K562 (cell line): Measurements from ENCODE around the gene CIP2A. TPM values are rescaled to one million over a fixed set of nuclear protein-coding genes. Genes with fewer than 3 reads are reported as not detected.

Source experiments
- ATAC-seq: fragments of 200-7000 bp; cut with Tn5 transposase; 3 replicates; pipeline ENCODE4 v1.9.1; 2020; ENCODE audit warnings: moderate library complexity
- BruUV-seq: library from RNA; stranded (reverse); fragments of 400-500 nt; replicated peaks from 2 replicates; lab custom pipeline; 2021; lab: Mats Ljungman, UMichigan
- CTCF ChIA-PET: fragments of 300-600 bp; formaldehyde crosslinking; extraction: SDS; loops from one replicate; lab custom pipeline; 2021; ENCODE audit warnings: low intra/inter-chr PET ratio; lab: Yijun Ruan, JAX
- POLR2A ChIA-PET: fragments of 300-600, 350-650 bp; sonication (Branson Sonifier 250); formaldehyde crosslinking; extraction: SDS; loops from one replicate; lab custom pipeline; 2021; ENCODE audit warnings: antibody characterized with exemption, inconsistent platforms; lab: Yijun Ruan, JAX
- DNase-seq, 4 experiments: peaks; one replicate each; pipeline versions ENCODE4 v3.0.0 to v3.0.0-alpha.2; 2011 to 2018; ENCODE audit warnings: low spot score in 3 of 4, mixed read lengths in 3 of 4; ENCODE audit errors: extremely low read depth in 1 of 4
- FAIRE-seq: peaks from 2 replicates; lab custom pipeline; 2011; peaks lifted over from hg19 to GRCh38; lab: Jason Lieb, UNC
- H2AFZ ChIP-seq: 2 replicates; pipeline ENCODE4 v1.6.0; 2011; ENCODE audit warnings: low read depth, low read length, control low read depth, inconsistent platforms
- H3K27ac ChIP-seq: fragments of 200-600 bp; 3 replicates; pipeline ENCODE4 v1.8.0; 2011; ENCODE audit warnings: low read depth, mild to moderate bottlenecking, control low read depth, inconsistent platforms, low read length, moderate library complexity, mixed read lengths; ENCODE audit errors: extremely low read depth
- H3K27me3 ChIP-seq, 2 experiments: fragments of 300-600 bp in 1 of 2; 2 replicates in 1 of 2; 3 replicates in 1 of 2; pipeline versions ENCODE4 v1.6.0 to v1.8.0; 2011; ENCODE audit warnings: inconsistent platforms in 2 of 2, low read length in 2 of 2, mild to moderate bottlenecking in 1 of 2, mixed read lengths in 1 of 2, moderate library complexity in 1 of 2; ENCODE audit not compliant: control insufficient read depth in 2 of 2, insufficient read depth in 2 of 2
- H3K36me3 ChIP-seq: fragments of 300-600 bp; 3 replicates; pipeline ENCODE4 v1.8.0; 2011; ENCODE audit warnings: mild to moderate bottlenecking, low read length, inconsistent platforms; ENCODE audit not compliant: control insufficient read depth, insufficient read depth
- H3K4me1 ChIP-seq, 2 experiments: fragments of 200-600 bp in 1 of 2; replicated peaks in 1 of 2; 2 replicates in 1 of 2; 3 replicates in 1 of 2; pipeline versions ENCODE4 v1.5.1 to v1.8.0; 2011; ENCODE audit warnings: inconsistent platforms in 2 of 2, low read length in 2 of 2, mild to moderate bottlenecking in 1 of 2, mixed read lengths in 1 of 2, moderate library complexity in 1 of 2; ENCODE audit not compliant: control insufficient read depth in 2 of 2, insufficient read depth in 2 of 2
- H3K4me2 ChIP-seq: 2 replicates; pipeline ENCODE4 v1.6.1; 2011; ENCODE audit warnings: low read length, control low read depth, inconsistent platforms, mixed read lengths; ENCODE audit not compliant: insufficient read depth
- H3K4me3 ChIP-seq: fragments of 200-600 bp; sonication (generic), shearing (Covaris generic); 2 replicates; pipeline ENCODE4 v1.5.1; 2016; ENCODE audit warnings: control low read depth, inconsistent platforms
- H3K79me2 ChIP-seq: fragments of 200-600 bp; 3 replicates; pipeline ENCODE4 v1.8.0; 2011; ENCODE audit warnings: low read length, inconsistent platforms; ENCODE audit not compliant: control insufficient read depth, insufficient read depth
- H3K9ac ChIP-seq, 2 experiments: 2 replicates each; pipeline versions ENCODE4 v1.6.0 to v1.6.1; 2011; ENCODE audit warnings: low read depth in 2 of 2, low read length in 2 of 2, control low read depth in 1 of 2, inconsistent platforms in 1 of 2, mild to moderate bottlenecking in 1 of 2, mixed read lengths in 1 of 2; ENCODE audit not compliant: insufficient read depth in 1 of 2
- H3K9me1 ChIP-seq: one replicate; pipeline ENCODE4 v1.6.0; 2011; ENCODE audit warnings: inconsistent platforms, mild to moderate bottlenecking, low read length, moderate library complexity; ENCODE audit not compliant: control insufficient read depth, insufficient read depth
- H3K9me3 ChIP-seq: replicated peaks from 2 replicates; pipeline ENCODE4 v1.5.1; 2011; ENCODE audit warnings: low read depth, low read length, inconsistent platforms; ENCODE audit not compliant: control insufficient read depth, insufficient read depth
- H4K20me1 ChIP-seq: replicated peaks from 2 replicates; pipeline ENCODE4 v1.6.1; 2011; ENCODE audit warnings: low read length, inconsistent platforms, mixed read lengths; ENCODE audit not compliant: control insufficient read depth, insufficient read depth
- CBFA2T3 ChIP-seq: fragments of 450-650 bp; IDR thresholded peaks from 2 replicates; pipeline ENCODE4 v1.6.1; 2017
- CLOCK ChIP-seq: fragments of 250-450 bp; sonication (Bioruptor Pico); IDR thresholded peaks from 2 replicates; pipeline ENCODE4 v1.4.0; 2020; ENCODE audit warnings: mild to moderate bottlenecking, moderate library complexity, borderline replicate concordance
- LEF1 ChIP-seq: fragments of 450-650 bp; IDR thresholded peaks from 2 replicates; pipeline ENCODE4 v1.6.1; 2016; ENCODE audit warnings: mild to moderate bottlenecking
- MYBL2 ChIP-seq, 2 experiments: fragments of 450-650 bp in 1 of 2; sonication (generic) in 1 of 2; formaldehyde crosslinking in 1 of 2; IDR thresholded peaks; 2 replicates each; pipeline versions ENCODE4 v1.6.1 to v1.8.1; 2017 to 2022; ENCODE audit warnings: borderline replicate concordance in 1 of 2, inconsistent platforms in 1 of 2, low read depth in 1 of 2, mild to moderate bottlenecking in 1 of 2, missing genetic modification reagents in 1 of 2, moderate library complexity in 1 of 2
- SAP30 ChIP-seq: fragments of 200-600 bp; sonication (generic); IDR thresholded peaks from 2 replicates; pipeline ENCODE4 v1.6.1; 2012; ENCODE audit warnings: borderline replicate concordance, low read depth, mild to moderate bottlenecking, moderate library complexity, low read length, control low read depth, inconsistent platforms; ENCODE audit not compliant: insufficient read depth, poor library complexity, severe bottlenecking
- U2AF1 ChIP-seq: fragments of 200-400 bp; formaldehyde crosslinking; optimal IDR thresholded peaks from 2 replicates; pipeline ENCODE3; 2017; ENCODE audit warnings: mild to moderate bottlenecking, low read depth, low read length, moderate library complexity
- U2AF2 ChIP-seq: fragments of 200-400 bp; formaldehyde crosslinking; optimal IDR thresholded peaks from 2 replicates; pipeline ENCODE3; 2017; ENCODE audit warnings: low read depth, mild to moderate bottlenecking, low read length
- ZNF212 ChIP-seq: fragments of 450-650 bp; formaldehyde crosslinking; IDR thresholded peaks from 2 replicates; pipeline ENCODE4 v1.4.0; 2020; ENCODE audit warnings: mild to moderate bottlenecking
- WGBS: fragments of 100-300 bp; shearing (Covaris generic); methylation state at CpG from one replicate; pipeline ENCODE4 v1.1.6; 2016; ENCODE audit warnings: low coverage, mixed read lengths; ENCODE audit not compliant: insufficient coverage; ENCODE audit errors: missing lambda C conversion rate; 5-methylcytosine and 5-hydroxymethylcytosine counted together
- in situ Hi-C: fragments of 300-500 bp; cut with MboI; formaldehyde crosslinking; loops from 4 replicates; pipeline ENCODE4 v1.15.0; 2018; ENCODE audit warnings: inconsistent platforms, mixed read lengths
- intact Hi-C: fragments of 100-400 bp; cut with micrococcal nuclease; formaldehyde crosslinking; loops from 2 replicates; pipeline ENCODE4 v1.14.2; 2022
- polyA plus RNA-seq, 8 experiments: library from polyadenylated mRNA; depleted of rRNA in 4 of 8; stranded (reverse) in 5 of 8; unstranded in 3 of 8; fragments of >200 nt; fragmentation: Nextera tagmentation in 2 of 8; fragmentation: Illumina TruSeq in 1 of 8; extraction: Ambion mirVana in 2 of 8; extraction: Trizol in 1 of 8; gene quantifications; 2 replicates each; pipeline versions ENCODE4 v1.2.1 to v1.2.3, GENCODE V29; 2011 to 2014; ENCODE audit warnings: inconsistent platforms in 1 of 8, missing spikeins in 1 of 8
- total RNA-seq, 7 experiments: library from RNA; depleted of rRNA in 6 of 7; stranded (reverse); fragments of >200 nt in 6 of 7; fragmentation: Illumina TruSeq in 2 of 7; extraction: Trizol in 2 of 7; gene quantifications; 2 replicates each; pipeline versions ENCODE4 v1.2.1 to v1.2.3, GENCODE V29; 2011 to 2021; ENCODE audit warnings: low replicate concordance in 1 of 7

CIP2A gene
- total and polyA plus RNA-seq, 9 of the 15 experiments (the other 6 are each of a cell fraction or from before 2014, with no cell fraction given) = 10.5 to 41.7 (median 31.5) TPM

GRCh38 chr3:108603691-108604090 is 14.5 kb upstream of the CIP2A start (continued):
- TF ChIP-seq U2AF2 = no peak

- 11% methylated on average over 2 of the region's 2 CpGs for WGBS
- Histone ChIP-seq H3K4me3 (no peak overlapping the region), H3K4me2 (no peak overlapping the region), H3K9me3 (peaks cover 8% of the 10 kb centered on the region), H2AFZ (no peak overlapping the region), H3K27me3 (no peaks in the 10 kb centered on the region), H3K4me1 (peaks cover 0 to 11% of the 10 kb centered on the region in 2 experiments; a peak in 2 of 5 replicates), H4K20me1 (no peaks in the 10 kb centered on the region), H3K36me3 (no peaks in the 10 kb centered on the region), H3K9ac (no peak overlapping the region), H3K9me1 (no peaks in the 10 kb centered on the region), H3K79me2 (no peaks in the 10 kb centered on the region), H3K27ac (no peak overlapping the region)
- ChIA-PET POLR2A (interaction anchor here (1.0 kb wide), 1 partner anchor 13 kb away, joined by 3 read pairs; the partner anchor contains the start of genes CIP2A and DZIP3), CTCF (no interaction called here)
- FAIRE-seq (no peak), DNase-seq (no peak), ATAC-seq (no peak)
- in situ Hi-C loops = no loop called here
- TF ChIP-seq U2AF1 (no peak), CBFA2T3 (0 out of 2 replicates have a peak, but pooled peaks have one; percentile 4)
- no TSS peak for BruUV-seq
- intact Hi-C loops = no loop called here
Measured at GRCh38 chr3:108602935-108603294, 13.7 kb upstream of the CIP2A start.

- Histone ChIP-seq H2AFZ (no peak overlapping the region), H3K9me3 (peaks cover 8% of the 10 kb centered on the region)
- ATAC-seq = no peak
Measured at GRCh38 chr3:108602249-108602934, 13.2 kb upstream of the CIP2A start.

More at GRCh38 chr3:108602249-108602934, 13.2 kb upstream of the CIP2A start:
- TF ChIP-seq ZNF212 (CRISPR knock-in tag) (no peak), SAP30 (no peak), CLOCK (no peak), LEF1 (no peak), MYBL2 (IDR thresholded peaks at IDR 0.05; ENCODE audit: low read depth) (no peak), MYBL2 (CRISPR knock-in tag; IDR thresholded peaks at IDR 0.05; ENCODE audit: borderline replicate concordance) (no peak)
- CTCF ChIA-PET = no interaction called here
- no peak overlapping the region for H3K4me3 ChIP-seq
- WGBS = 94% methylated on average over 5 of the region's 5 CpGs
- no peaks in the 10 kb centered on the region for H4K20me1 ChIP-seq
- BruUV-seq = no TSS peak
- H3K27me3 ChIP-seq = no peaks in the 10 kb centered on the region
- in situ Hi-C loops = no loop called here
- H3K36me3 ChIP-seq = no peaks in the 10 kb centered on the region
- peaks cover 0 to 11% of the 10 kb centered on the region in 2 experiments; a peak in 2 of 5 replicates for H3K4me1 ChIP-seq
- H3K27ac ChIP-seq = no peak overlapping the region
- FAIRE-seq (no peak), DNase-seq (no peak)
- no peaks in the 10 kb centered on the region for H3K79me2 ChIP-seq
- no peak overlapping the region for H3K4me2 ChIP-seq
- no peaks in the 10 kb centered on the region for H3K9me1 ChIP-seq
- POLR2A ChIA-PET = interaction anchor here (1.0 kb wide), 1 partner anchor 13 kb away, joined by 3 read pairs; the partner anchor contains the start of genes CIP2A and DZIP3
- intact Hi-C loops = no loop called here
- no peak overlapping the region for H3K9ac ChIP-seq
